NCI-H2227 (cell line): ENCODE results near the gene ACOT13.
"Not testable (repeated sequence)": the region's sequence is repeated elsewhere in the genome, so short reads cannot be mapped to it uniquely, and the experiment has no call there.

ENCODE experiments used
- DNase-seq: peaks from one replicate; lab custom pipeline; 2025; ENCODE audit not compliant: unreplicated experiment; lab: John Stamatoyannopoulos, UW

The ACOT13 gene

GRCh38 chr6:24721461-24722215, 54.8 kb downstream of the ACOT13 start:
- DNase-seq = peak; percentile 95

DNA sequence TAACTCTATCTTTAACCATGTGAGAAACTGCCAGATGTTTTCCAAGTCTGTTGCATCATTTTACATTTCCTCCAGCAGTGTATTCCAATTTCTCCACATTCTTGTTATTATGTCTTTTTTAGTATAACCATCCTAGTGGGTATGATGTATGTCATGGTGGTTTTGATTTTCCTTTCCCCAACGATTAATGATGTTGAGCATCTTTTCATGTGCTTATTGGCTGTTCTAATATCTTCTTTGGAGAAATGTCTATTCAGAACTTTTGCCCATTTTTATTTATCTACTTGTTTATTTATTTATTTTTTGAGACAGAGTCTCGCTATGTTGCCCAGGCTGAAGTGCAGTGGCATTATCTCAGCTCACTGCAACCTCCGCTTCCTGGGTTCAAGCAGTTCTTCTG, 56.4 kb downstream of the ACOT13 start:
- DNase-seq = no peak

- DNase-seq = not testable (repeated sequence)
Observed at GRCh38 chr6:24730653-24731052, 63.8 kb downstream of the ACOT13 start.

GRCh38 chr6:24731456-24732134, 64.7 kb downstream of the ACOT13 start:
- not testable (repeated sequence) for DNase-seq

GRCh38 chr6:24734166-24734565, 67.3 kb downstream of the ACOT13 start:
- DNase-seq = no peak

GRCh38 chr6:24734710-24735109, 67.8 kb downstream of the ACOT13 start:
- DNase-seq = not testable (repeated sequence)

- no peak for DNase-seq
Observed at GRCh38 chr6:24738741-24739140, 71.9 kb downstream of the ACOT13 start.

- DNase-seq = no peak
Observed at GRCh38 chr6:24740861-24741260, 74.0 kb downstream of the ACOT13 start.

- DNase-seq = no peak
Observed at GRCh38 chr6:24742216-24742738, 75.4 kb downstream of the ACOT13 start.

DNA sequence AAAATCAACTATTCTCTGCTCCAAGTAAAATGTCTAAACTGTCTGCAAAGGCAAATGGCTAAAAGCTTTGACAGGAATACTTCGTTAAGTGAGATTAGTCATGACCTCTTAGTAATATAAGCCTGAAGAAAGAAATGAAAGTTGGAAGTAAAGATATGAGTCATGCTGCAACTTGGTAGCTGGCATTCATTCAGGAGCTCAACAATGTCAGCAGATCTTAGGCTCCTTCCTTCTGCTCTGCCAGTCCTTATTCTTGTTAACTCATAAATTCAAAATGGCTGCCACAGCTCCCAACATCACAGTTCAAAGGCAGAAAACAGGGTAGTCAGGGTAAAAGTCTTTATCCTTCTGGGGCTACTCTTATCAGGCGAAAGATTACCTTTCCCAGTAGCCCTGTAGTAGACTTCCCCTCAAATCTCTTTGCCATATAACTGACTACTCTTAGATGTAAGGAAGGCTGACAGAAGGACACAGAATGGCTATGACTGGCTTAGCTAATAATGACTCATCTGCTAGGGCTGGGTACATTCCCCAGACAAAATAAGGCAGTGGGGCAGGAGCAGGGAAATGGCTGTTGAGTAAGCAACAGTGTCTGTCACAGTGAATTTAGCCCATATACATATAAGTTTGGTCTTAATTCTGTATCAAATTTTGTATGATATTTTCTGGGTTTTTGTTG, 76.5 kb downstream of the ACOT13 start:
- DNase-seq = no peak

DNA sequence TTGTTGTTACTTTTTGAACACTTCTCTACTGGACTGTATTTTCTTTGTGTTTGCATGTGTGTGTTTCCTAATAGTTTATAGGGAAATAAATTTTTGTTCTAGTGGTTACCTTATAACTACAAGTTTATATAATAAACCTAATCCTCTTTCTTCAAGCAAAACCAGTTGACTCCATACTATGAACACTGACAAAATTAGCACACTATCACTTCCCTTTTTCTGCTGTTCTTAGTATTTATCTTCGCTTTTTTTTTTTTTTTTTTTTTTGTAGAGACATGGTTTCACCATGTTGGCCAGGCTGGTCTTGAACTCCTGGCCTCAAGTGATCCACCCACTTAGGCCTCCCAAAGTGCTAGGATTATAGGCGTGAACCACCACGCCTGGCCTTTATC, 77.1 kb downstream of the ACOT13 start:
- no peak for DNase-seq

- no peak for DNase-seq
Observed at GRCh38 chr6:24744911-24745310, 78.0 kb downstream of the ACOT13 start.

DNA sequence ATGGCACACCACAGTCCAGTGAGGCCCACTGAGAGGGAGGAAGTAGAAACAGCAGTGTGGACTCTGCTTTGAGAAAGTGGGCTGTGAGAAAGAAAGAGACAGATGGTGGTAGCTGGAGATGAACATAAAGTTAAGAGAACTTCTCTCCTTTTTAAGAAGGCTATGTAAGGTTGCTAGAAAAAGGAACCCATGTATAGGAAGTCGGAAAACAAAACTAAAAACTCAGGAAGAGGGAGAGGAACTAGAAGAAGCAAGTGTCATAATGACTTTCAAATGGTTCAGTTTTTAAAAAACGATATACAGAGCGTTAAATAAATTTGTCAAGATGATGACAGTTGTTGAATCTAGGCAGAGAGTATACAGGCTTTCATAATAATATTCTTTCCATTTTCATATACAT, 82.4 kb downstream of the ACOT13 start:
- DNase-seq = no peak

DNA sequence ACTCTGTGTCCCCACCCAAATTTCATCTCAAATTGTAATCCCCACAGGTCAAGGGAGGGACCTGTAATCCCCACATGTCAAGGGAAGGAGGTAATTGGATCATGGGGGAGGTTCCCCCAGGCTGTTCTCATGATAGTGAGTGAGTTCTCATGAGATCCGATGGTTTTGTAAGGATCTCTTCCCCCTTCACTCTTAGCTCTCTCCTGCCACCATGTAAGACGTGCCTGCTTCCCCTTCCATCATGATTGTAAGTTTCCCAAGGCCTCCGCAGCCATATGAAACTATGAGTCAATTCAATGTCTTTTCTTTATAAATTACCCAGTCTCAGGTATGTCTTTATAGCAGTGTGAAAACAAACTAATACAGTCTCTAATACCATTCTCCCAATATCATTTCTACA, 84.0 kb downstream of the ACOT13 start:
- DNase-seq = not testable (repeated sequence)

GRCh38 chr6:24752503-24752902, 85.6 kb downstream of the ACOT13 start:
- no peak for DNase-seq

- DNase-seq = no peak
Observed at GRCh38 chr6:24752917-24753492, 86.1 kb downstream of the ACOT13 start.

- DNase-seq = no peak
Observed at GRCh38 chr6:24753545-24753944, 86.7 kb downstream of the ACOT13 start.

DNA sequence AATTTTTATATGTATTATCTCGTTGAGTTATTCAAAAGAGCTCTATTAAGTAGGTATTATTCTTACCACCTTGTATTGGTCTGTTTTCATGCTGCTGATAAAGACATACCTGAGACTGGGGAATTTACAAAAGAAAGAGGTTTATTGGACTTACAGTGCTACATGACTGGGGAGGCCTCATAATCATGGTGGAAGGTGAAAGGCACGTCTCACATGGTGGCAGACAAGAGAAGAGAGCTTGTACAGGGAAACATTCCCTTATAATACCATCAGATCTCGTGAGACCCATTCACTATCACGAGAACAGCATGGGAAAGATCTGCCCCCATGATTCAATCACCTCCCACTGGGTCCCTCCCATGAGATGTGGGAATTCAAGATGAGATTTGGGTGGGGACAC, 87.5 kb downstream of the ACOT13 start:
- not testable (repeated sequence) for DNase-seq
